ENCODE results near the gene CCDC148.
"Not testable (repeated sequence)": the region's sequence is repeated elsewhere in the genome, so short reads cannot be mapped to it uniquely, and the experiment has no call there.

The CCDC148 gene

GRCh38 chr2:158240975-158241374, 215.6 kb downstream of the CCDC148 start:
- ATAC-seq (ENCODE audit: low read depth) (no peak), DNase-seq (ENCODE audit: low spot score in 2 of 2) (no peak)
- no peaks in the 10 kb centered on the region for H3K4me1 Mint-ChIP-seq
- no peak overlapping the region for H3K4me3 Mint-ChIP-seq
- H3K9me3 Mint-ChIP-seq = no peaks in the 10 kb centered on the region
- no peak overlapping the region for H3K27ac Mint-ChIP-seq
- no peaks in the 10 kb centered on the region for H3K27me3 Mint-ChIP-seq
- H3K36me3 Mint-ChIP-seq = no peaks in the 10 kb centered on the region

- Mint-ChIP-seq H3K9me3 (no peaks in the 10 kb centered on the region), H3K4me1 (no peaks in the 10 kb centered on the region), H3K36me3 (no peaks in the 10 kb centered on the region), H3K27me3 (no peaks in the 10 kb centered on the region), H3K4me3 (no peak overlapping the region), H3K27ac (no peak overlapping the region)
- ATAC-seq (ENCODE audit: low read depth) (no peak), DNase-seq (ENCODE audit: low spot score in 2 of 2) (no peak)
Measured at GRCh38 chr2:158239271-158239670, 217.3 kb downstream of the CCDC148 start.

- H3K4me3 Mint-ChIP-seq = no peak overlapping the region
- H3K27me3 Mint-ChIP-seq = no peaks in the 10 kb centered on the region
- no peak overlapping the region for H3K27ac Mint-ChIP-seq
- H3K36me3 Mint-ChIP-seq = no peaks in the 10 kb centered on the region
- no peaks in the 10 kb centered on the region for H3K9me3 Mint-ChIP-seq
- no peaks in the 10 kb centered on the region for H3K4me1 Mint-ChIP-seq
- DNase-seq (ENCODE audit: low spot score in 2 of 2) = no peak
- no peak for ATAC-seq (ENCODE audit: low read depth)
Measured at GRCh38 chr2:158234497-158234896, 222.1 kb downstream of the CCDC148 start.

- no peaks in the 10 kb centered on the region for H3K36me3 Mint-ChIP-seq
- no peaks in the 10 kb centered on the region for H3K4me1 Mint-ChIP-seq
- H3K27ac Mint-ChIP-seq = no peak overlapping the region
- no peaks in the 10 kb centered on the region for H3K9me3 Mint-ChIP-seq
- H3K27me3 Mint-ChIP-seq = no peaks in the 10 kb centered on the region
- DNase-seq (ENCODE audit: low spot score in 2 of 2) (no peak), ATAC-seq (ENCODE audit: low read depth) (no peak)
- no peak overlapping the region for H3K4me3 Mint-ChIP-seq
Measured at GRCh38 chr2:158232476-158232875, 224.1 kb downstream of the CCDC148 start.

GRCh38 chr2:158228943-158229508, 227.5 kb downstream of the CCDC148 start:
- Mint-ChIP-seq H3K27me3 (no peaks in the 10 kb centered on the region), H3K4me1 (no peaks in the 10 kb centered on the region), H3K36me3 (no peaks in the 10 kb centered on the region), H3K9me3 (peaks cover under 1% of the 10 kb centered on the region), H3K4me3 (no peak overlapping the region), H3K27ac (no peak overlapping the region)
- ATAC-seq (ENCODE audit: low read depth) = no peak
- DNase-seq (ENCODE audit: low spot score in 2 of 2) = no peak

GRCh38 chr2:158223066-158223465, 233.5 kb downstream of the CCDC148 start:
- H3K27ac Mint-ChIP-seq; H3K27me3 Mint-ChIP-seq; H3K36me3 Mint-ChIP-seq; ATAC-seq (ENCODE audit: low read depth); H3K9me3 Mint-ChIP-seq; DNase-seq (ENCODE audit: low spot score in 2 of 2); H3K4me3 Mint-ChIP-seq; H3K4me1 Mint-ChIP-seq: not testable (repeated sequence)

GRCh38 chr2:158221063-158222020, 235.2 kb downstream of the CCDC148 start:
- Mint-ChIP-seq H3K36me3 (no peaks in the 10 kb centered on the region), H3K27me3 (peaks cover 5% of the 10 kb centered on the region), H3K9me3 (peaks cover 3% of the 10 kb centered on the region), H3K4me3 (no peak overlapping the region), H3K4me1 (peaks cover 5% of the 10 kb centered on the region), H3K27ac (no peak overlapping the region)
- no peak for DNase-seq (ENCODE audit: low spot score in 2 of 2)
- no peak for ATAC-seq (ENCODE audit: low read depth)

GRCh38 chr2:158217593-158217992, 239.0 kb downstream of the CCDC148 start:
- DNase-seq (ENCODE audit: low spot score in 2 of 2) = no peak
- Mint-ChIP-seq H3K27me3 (peaks cover 2% of the 10 kb centered on the region), H3K9me3 (no peaks in the 10 kb centered on the region), H3K36me3 (no peaks in the 10 kb centered on the region), H3K4me3 (no peak overlapping the region), H3K4me1 (peaks cover 9% of the 10 kb centered on the region), H3K27ac (no peak overlapping the region)
- no peak for ATAC-seq (ENCODE audit: low read depth)

GRCh38 chr2:158214431-158214830, 242.1 kb downstream of the CCDC148 start:
- no peak overlapping the region for H3K27ac Mint-ChIP-seq
- H3K27me3 Mint-ChIP-seq = no peaks in the 10 kb centered on the region
- H3K36me3 Mint-ChIP-seq = no peaks in the 10 kb centered on the region
- ATAC-seq (ENCODE audit: low read depth) (peak; percentile 84), DNase-seq (ENCODE audit: low spot score in 2 of 2) (no peak)
- H3K4me3 Mint-ChIP-seq = no peak overlapping the region
- no peaks in the 10 kb centered on the region for H3K9me3 Mint-ChIP-seq
- peaks cover 6% of the 10 kb centered on the region for H3K4me1 Mint-ChIP-seq

- Mint-ChIP-seq H3K27ac (no peak overlapping the region), H3K27me3 (no peaks in the 10 kb centered on the region), H3K9me3 (no peaks in the 10 kb centered on the region), H3K4me3 (no peak overlapping the region), H3K4me1 (peaks cover 6% of the 10 kb centered on the region), H3K36me3 (no peaks in the 10 kb centered on the region)
- ATAC-seq (ENCODE audit: low read depth) (no peak), DNase-seq (ENCODE audit: low spot score in 2 of 2) (no peak)
Measured at GRCh38 chr2:158213773-158214172, 242.8 kb downstream of the CCDC148 start.

GRCh38 chr2:158212301-158212700, 244.3 kb downstream of the CCDC148 start:
- Mint-ChIP-seq H3K36me3 (no peaks in the 10 kb centered on the region), H3K4me1 (peaks cover 6% of the 10 kb centered on the region), H3K27me3 (no peaks in the 10 kb centered on the region), H3K9me3 (no peaks in the 10 kb centered on the region), H3K4me3 (no peak overlapping the region), H3K27ac (no peak overlapping the region)
- no peak for DNase-seq (ENCODE audit: low spot score in 2 of 2)
- no peak for ATAC-seq (ENCODE audit: low read depth)

GRCh38 chr2:158211502-158211901, 245.1 kb downstream of the CCDC148 start:
- no peak for DNase-seq (ENCODE audit: low spot score in 2 of 2)
- no peak overlapping the region for H3K4me3 Mint-ChIP-seq
- H3K4me1 Mint-ChIP-seq = peaks cover 6% of the 10 kb centered on the region
- no peaks in the 10 kb centered on the region for H3K36me3 Mint-ChIP-seq
- no peaks in the 10 kb centered on the region for H3K27me3 Mint-ChIP-seq
- H3K27ac Mint-ChIP-seq = no peak overlapping the region
- ATAC-seq (ENCODE audit: low read depth) = no peak
- no peaks in the 10 kb centered on the region for H3K9me3 Mint-ChIP-seq

GRCh38 chr2:158207354-158207753, 249.2 kb downstream of the CCDC148 start:
- ATAC-seq (ENCODE audit: low read depth) (no peak), DNase-seq (ENCODE audit: low spot score in 2 of 2) (no peak)
- H3K4me3 Mint-ChIP-seq = no peak overlapping the region
- no peaks in the 10 kb centered on the region for H3K9me3 Mint-ChIP-seq
- peaks cover 2% of the 10 kb centered on the region for H3K4me1 Mint-ChIP-seq
- H3K27me3 Mint-ChIP-seq = no peaks in the 10 kb centered on the region
- H3K27ac Mint-ChIP-seq = no peak overlapping the region
- H3K36me3 Mint-ChIP-seq = no peaks in the 10 kb centered on the region

GRCh38 chr2:158205215-158205614, 251.3 kb downstream of the CCDC148 start:
- H3K27ac Mint-ChIP-seq = no peak overlapping the region
- H3K4me1 Mint-ChIP-seq = no peaks in the 10 kb centered on the region
- no peak for DNase-seq (ENCODE audit: low spot score in 2 of 2)
- H3K27me3 Mint-ChIP-seq = no peaks in the 10 kb centered on the region
- no peak for ATAC-seq (ENCODE audit: low read depth)
- H3K9me3 Mint-ChIP-seq = no peaks in the 10 kb centered on the region
- H3K36me3 Mint-ChIP-seq = no peaks in the 10 kb centered on the region
- no peak overlapping the region for H3K4me3 Mint-ChIP-seq
